Stimulated activated CD4-positive, alpha-beta T cell treated with anti-CD3 and anti-CD28 coated beads, Interleukin-15, amount 100 ng/mL, for 1 hour (primary cell): ENCODE results near the gene EED.

ENCODE experiments used
- DNase-seq, 2 donors: peaks; one replicate each; pipeline ENCODE4 v3.0.0-alpha.2; 2020; ENCODE audit warnings: low read depth in 1 of 2, low spot score in 1 of 2

Gene EED

GRCh38 chr11:86244522-86245368 lies at the start of gene EED:
Gene EED (plus strand): TSS chr11:86244753. CDS start chr11:86245230, 477 bp downstream.
- DNase-seq = peak; percentile 85 to 92

GRCh38 chr11:86194998-86195397 lies 49.6 kb upstream of the EED start:
- no peak for DNase-seq

DNA sequence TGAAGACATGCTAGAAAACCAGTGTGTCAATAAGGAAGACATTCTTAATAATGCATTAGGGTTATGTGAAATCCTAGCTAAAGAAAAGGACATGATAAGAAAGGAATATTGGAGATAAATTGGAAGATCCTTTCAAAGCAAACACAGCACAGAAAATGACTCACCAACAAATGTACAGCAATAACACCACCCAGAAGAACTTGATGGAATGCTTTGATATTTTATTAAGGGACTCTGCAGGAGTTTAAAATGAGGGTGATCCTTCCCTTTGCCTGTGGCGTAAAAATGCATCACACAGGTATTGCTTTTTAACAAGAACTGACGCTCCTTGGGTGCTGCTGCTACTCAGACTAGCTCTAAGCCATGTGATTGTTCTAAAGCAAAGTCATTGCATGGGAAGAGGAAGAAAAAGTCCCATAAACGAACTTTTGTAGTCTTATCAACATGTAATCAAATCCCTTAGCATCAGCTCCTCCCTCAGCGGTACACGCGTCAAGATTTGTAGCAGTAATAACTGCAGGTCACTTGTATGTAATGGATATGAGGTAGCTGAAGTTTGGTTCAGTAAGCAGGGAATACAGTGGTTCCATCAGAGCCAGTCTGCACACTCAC lies 48.4 kb upstream of the EED start:
- no peak for DNase-seq

DNA sequence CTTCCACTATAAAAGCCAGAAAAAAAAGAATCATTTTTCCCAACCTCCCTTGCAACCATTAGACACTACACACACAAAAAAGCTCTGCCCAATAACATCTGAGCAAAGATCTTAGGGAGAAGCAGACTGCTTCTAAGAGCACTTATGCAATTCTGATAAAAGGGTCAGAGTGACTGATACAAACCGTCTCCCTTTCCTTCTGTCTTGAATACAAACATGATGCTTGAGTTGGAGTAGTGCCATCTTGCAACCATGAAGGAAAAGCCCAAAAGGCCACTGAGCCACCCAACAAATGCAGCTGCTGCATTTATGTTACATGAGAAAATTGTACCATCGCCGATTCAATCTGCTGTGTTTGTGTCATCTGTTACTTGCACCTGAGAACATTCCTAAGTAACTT lies 47.6 kb upstream of the EED start:
- DNase-seq = no peak

GRCh38 chr11:86197448-86197847 lies 47.1 kb upstream of the EED start:
- DNase-seq = no peak

- DNase-seq = no peak
These were observed 46.4 kb upstream of the EED start for GRCh38 chr11:86198139-86198538.

- DNase-seq = no peak
These were observed 45.2 kb upstream of the EED start for GRCh38 chr11:86199354-86199753.

- DNase-seq = no peak
These were observed 43.1 kb upstream of the EED start for GRCh38 chr11:86201371-86201884.

GRCh38 chr11:86202013-86202336 lies 42.6 kb upstream of the EED start:
- no peak for DNase-seq

DNA sequence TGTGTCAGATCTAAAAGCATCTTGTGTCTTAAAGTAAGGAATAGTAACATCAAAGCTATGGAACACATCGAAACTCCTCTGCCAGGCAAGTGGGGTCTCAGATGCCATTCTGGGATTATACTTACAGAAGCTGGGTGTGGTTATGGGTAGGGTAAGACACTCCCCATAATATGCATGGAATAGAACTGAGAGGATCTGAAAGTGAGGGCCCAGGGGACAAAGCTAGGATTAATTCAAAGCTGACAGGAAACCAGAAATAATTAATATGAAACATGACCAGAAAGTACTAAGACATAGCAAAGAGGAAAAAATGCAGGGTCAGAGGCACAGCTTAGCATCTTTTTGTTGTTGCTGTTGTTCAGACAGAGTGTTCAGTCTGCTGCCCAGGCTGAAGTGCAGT lies 40.2 kb upstream of the EED start:
- DNase-seq = no peak

DNA sequence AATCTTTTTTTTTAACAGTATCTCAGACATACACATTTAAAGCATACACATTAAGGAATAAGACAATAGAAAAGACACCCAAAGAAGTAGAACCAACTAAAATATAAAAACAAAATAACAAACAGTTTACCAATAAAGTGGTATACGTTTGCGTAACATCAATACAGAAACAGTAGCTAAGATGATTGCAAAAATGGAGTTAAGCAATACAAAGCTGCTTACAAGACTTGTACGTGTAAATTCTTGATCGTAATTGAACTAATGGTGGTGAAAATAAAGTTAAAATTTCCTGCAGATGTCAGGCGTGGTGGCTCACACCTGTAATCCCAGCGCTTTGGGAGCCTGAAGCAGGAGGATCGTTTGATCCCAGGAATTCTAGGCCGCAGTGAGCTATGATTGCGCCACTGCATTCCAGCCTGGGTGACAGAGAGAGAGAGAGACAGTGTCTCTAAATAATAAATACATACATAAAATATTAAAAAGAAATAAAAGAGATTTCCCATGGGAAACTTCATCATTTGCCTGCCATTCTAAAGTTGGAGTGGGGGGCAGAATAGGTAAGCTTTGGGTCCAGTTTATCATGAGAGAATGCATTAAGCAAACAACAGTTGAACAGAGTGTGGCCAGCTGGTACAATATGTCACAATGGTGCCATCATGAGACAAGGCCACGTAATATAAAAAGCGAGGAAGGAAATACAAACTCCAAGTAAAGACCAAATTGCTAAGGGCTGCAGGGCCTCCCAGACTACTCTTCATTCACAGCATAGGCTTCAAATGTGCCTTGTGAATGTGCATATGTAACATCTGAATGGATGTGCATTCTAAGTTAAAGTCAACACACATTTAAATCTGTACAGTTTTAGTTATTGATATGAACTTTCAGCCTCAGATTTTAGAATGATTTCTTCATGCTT lies 38.9 kb upstream of the EED start:
- no peak for DNase-seq

DNA sequence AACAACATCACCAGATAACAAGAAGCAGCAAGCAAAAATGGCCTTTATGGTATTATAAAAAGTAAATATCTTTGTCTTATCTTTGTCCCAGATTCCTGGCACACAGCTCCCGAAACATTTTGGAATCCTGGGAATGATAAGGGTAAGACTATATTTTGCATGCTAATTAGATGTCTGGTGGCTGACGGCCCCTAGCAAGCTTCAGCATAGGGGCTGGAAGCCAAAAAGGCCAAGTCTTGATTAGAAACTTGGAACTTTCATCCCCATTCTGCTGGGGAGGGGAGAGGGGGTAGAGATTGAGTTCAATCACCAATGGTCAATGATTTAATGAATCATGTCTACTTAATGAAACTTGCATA lies 38.2 kb upstream of the EED start:
- no peak for DNase-seq

DNA sequence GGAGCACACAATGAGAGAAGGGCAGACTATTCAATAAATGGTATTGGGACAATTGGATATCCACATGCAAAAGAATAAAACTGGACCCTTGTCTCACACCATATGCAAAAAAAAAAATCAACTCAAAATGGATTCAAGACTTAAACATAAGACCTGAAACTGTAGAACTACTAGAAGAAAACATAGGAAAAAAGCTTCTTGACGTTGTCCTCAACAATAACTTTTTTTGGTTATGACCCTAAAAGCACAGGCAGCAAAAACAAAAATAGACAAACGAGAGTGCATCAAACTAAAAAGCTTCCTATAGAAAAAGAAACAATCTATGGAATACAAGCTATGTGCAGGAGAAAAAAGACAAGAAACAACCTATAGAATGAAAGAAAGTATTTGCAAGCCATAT lies 37.1 kb upstream of the EED start:
- no peak for DNase-seq

GRCh38 chr11:86208572-86208971 lies 36.0 kb upstream of the EED start:
- no peak for DNase-seq

DNA sequence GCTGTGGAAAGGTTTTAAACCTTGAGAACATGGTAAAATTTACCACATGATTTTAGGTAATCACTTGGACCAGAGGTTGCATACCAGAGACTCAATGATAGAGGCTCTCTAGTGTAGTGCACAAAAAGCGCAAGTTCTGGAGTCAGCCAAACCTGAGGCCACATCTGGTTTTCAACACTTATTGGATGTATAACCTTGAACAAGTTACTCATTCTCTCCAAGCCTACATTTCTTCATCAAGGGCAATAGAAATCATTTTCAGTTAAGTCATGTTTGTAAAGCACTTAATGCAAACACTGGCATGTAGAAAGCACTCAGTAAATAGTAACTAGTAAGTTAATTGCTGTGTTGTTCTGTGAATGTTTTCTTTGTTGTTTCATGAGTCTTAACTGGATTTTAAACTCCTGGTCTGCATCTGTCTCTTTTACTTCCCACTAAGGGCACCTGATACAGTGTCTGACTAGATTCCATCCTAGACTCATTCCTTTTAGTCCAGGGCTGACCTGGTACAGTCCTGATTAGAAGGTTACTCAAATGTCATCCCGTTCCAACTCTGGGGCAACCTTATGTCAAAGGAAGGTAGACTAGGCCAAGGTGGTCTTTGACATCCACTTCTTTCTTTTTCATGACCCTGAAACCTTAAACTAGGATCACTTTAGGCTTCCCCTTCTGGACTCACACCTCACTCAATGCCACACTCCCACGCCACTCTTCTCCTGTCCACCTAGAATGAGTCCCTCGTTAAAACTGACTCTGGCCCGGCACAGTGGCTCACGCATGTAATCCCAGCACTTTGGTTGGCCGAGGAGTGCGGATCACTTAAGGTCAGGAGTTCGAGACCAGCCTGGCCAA lies 34.5 kb upstream of the EED start:
- no peak for DNase-seq

DNA sequence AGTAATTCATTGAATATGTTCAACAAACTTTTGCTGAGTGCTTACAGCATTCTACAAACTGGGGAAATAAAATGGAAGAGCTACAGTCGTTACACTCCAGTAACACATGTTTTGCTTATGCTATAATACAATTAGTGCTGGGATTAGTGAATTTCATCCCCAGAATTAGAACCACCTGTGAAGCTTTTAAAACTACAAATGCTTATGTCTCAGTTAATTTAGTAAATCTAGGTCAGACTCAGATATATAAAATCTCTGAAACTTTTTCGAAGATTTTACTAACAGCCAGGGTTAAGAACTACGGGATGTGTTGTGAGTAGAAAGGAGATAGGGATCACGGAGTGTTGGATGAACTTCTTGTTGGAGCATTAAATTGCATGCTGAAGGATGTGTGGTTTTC lies 33.7 kb upstream of the EED start:
- DNase-seq = no peak

DNA sequence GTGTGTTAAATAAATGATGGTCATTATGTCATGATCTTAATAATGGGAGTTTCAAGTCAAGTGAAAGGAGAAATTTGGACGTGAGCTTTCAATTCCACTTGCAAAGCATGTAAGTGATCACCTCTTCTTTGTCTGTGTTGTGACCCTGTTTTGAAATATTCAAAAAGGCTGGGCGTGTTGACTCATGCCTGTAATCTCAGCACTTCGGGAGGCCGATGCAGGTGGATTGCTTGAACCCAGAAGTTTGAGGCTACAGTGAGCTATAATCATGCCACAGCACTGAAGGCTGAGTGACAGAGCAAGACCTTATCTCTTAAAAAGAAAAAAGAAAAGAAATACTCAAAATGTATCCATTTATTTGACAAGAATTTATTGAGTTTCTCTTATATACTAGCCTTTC lies 32.9 kb upstream of the EED start:
- DNase-seq = no peak

DNA sequence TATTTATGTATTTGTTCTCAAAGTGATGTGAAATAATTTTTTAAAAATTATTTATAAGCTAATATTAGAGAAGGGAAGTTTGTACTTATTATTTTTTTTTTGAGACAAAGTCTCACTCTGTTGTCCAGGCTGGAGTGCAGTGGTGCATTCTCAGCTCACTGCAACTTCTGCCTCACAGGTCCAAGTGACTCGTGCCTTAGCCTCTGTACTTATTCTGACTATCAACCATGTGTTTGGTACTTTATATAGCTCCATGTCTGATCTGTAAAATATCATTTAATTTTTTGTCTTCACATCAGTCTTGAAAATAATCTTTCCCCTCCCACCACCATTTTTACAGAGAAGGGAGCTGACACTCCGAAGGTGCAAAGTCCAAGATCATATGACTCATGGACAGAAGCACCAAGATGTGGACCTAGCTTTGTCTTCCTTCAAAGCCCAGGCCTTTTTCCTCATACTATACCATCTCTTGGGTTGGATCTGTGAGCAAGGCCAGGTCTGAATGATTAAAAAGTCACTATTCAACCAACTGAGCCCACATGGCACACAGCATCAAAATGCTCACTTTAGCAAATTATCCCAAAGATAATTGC lies 32.4 kb upstream of the EED start:
- DNase-seq = no peak

GRCh38 chr11:86214710-86215109 lies 29.8 kb upstream of the EED start:
- peak in 1 of 2 donors; percentile 30 for DNase-seq
